Activated naive CD8-positive, alpha-beta T cell treated with anti-CD3 and anti-CD28 coated beads for 36 hours (primary cell): ENCODE data around the gene SND1. TPM values are rescaled to one million over a fixed set of nuclear protein-coding genes. Genes with fewer than 3 reads are reported as not detected.

Experiments
- DNase-seq: peaks from one replicate; pipeline ENCODE4 v3.0.0; 2021
- H3K27ac Mint-ChIP-seq: one replicate; pipeline ENCODE4 v1.8.0; 2022; ENCODE audit warnings: mild to moderate bottlenecking, moderate library complexity, mixed read lengths
- H3K27me3 Mint-ChIP-seq: one replicate; pipeline ENCODE4 v1.8.0; 2022; ENCODE audit warnings: mild to moderate bottlenecking, mixed read lengths
- H3K36me3 Mint-ChIP-seq: one replicate; pipeline ENCODE4 v1.8.0; 2021; ENCODE audit warnings: mild to moderate bottlenecking, mixed read lengths
- H3K4me1 Mint-ChIP-seq: one replicate; pipeline ENCODE4 v1.8.0; 2021; ENCODE audit warnings: mixed read lengths
- H3K4me3 Mint-ChIP-seq: one replicate; pipeline ENCODE4 v1.8.0; 2022; ENCODE audit warnings: mild to moderate bottlenecking, moderate library complexity, mixed read lengths
- H3K9me3 Mint-ChIP-seq: one replicate; pipeline ENCODE4 v1.8.0; 2022; ENCODE audit warnings: mixed read lengths
- total RNA-seq, 2 experiments: library from RNA; stranded (reverse); gene quantifications; one replicate each; pipeline ENCODE4 v1.2.3, GENCODE V29; 2021

Gene SND1
- total RNA-seq, 2 experiments from 2014 or later, result 192 to 201 TPM

- Mint-ChIP-seq H3K27ac (no peak overlapping the region), H3K4me1 (peaks cover 11% of the 10 kb centered on the region), H3K36me3 (peaks cover 4% of the 10 kb centered on the region)
Observed at GRCh38 chr7:128131115-128131514, 479.1 kb downstream of the SND1 start.

GRCh38 chr7:128131731-128132130 lies 479.7 kb downstream of the SND1 start:
- H3K4me1 Mint-ChIP-seq, result peaks cover 13% of the 10 kb centered on the region
- peaks cover 4% of the 10 kb centered on the region for H3K36me3 Mint-ChIP-seq
- no peak for DNase-seq
- H3K4me3 Mint-ChIP-seq, result no peak overlapping the region
- peaks cover 17% of the 10 kb centered on the region for H3K27me3 Mint-ChIP-seq
- peaks cover 3% of the 10 kb centered on the region for H3K9me3 Mint-ChIP-seq
- no peak overlapping the region for H3K27ac Mint-ChIP-seq

More at GRCh38 chr7:128131115-128131514, 479.1 kb downstream of the SND1 start:
- no peak overlapping the region for H3K4me3 Mint-ChIP-seq
- peaks cover 3% of the 10 kb centered on the region for H3K9me3 Mint-ChIP-seq
- peaks cover 17% of the 10 kb centered on the region for H3K27me3 Mint-ChIP-seq
- no peak for DNase-seq

- H3K27me3 Mint-ChIP-seq, result peaks cover 22% of the 10 kb centered on the region
- no peak overlapping the region for H3K27ac Mint-ChIP-seq
- no peak overlapping the region for H3K4me3 Mint-ChIP-seq
- peaks cover 13% of the 10 kb centered on the region for H3K4me1 Mint-ChIP-seq
- peaks cover 4% of the 10 kb centered on the region for H3K36me3 Mint-ChIP-seq
- DNase-seq, result no peak
- H3K9me3 Mint-ChIP-seq, result peaks cover 3% of the 10 kb centered on the region
Observed at GRCh38 chr7:128132426-128133069, 480.6 kb downstream of the SND1 start.

- H3K4me3 Mint-ChIP-seq, result peak overlapping the region; percentile 40
- DNase-seq, result no peak
- peaks cover 23% of the 10 kb centered on the region for H3K27me3 Mint-ChIP-seq
- no peak overlapping the region for H3K27ac Mint-ChIP-seq
- H3K36me3 Mint-ChIP-seq, result peaks cover 4% of the 10 kb centered on the region
- peaks cover 3% of the 10 kb centered on the region for H3K9me3 Mint-ChIP-seq
- H3K4me1 Mint-ChIP-seq, result peaks cover 13% of the 10 kb centered on the region
Observed at GRCh38 chr7:128135159-128135514, 483.1 kb downstream of the SND1 start.

GRCh38 chr7:128135515-128136214 lies 483.7 kb downstream of the SND1 start:
- H3K4me1 Mint-ChIP-seq, result peaks cover 13% of the 10 kb centered on the region
- H3K9me3 Mint-ChIP-seq, result peaks cover 6% of the 10 kb centered on the region
- peak; percentile 80 for DNase-seq
- H3K4me3 Mint-ChIP-seq, result peak overlapping the region; percentile 71
- H3K36me3 Mint-ChIP-seq, result peaks cover 4% of the 10 kb centered on the region
- peaks cover 23% of the 10 kb centered on the region for H3K27me3 Mint-ChIP-seq
- peak overlapping the region; percentile 56 for H3K27ac Mint-ChIP-seq

GRCh38 chr7:128136215-128136597 lies 484.2 kb downstream of the SND1 start:
- Mint-ChIP-seq H3K36me3 (peaks cover 4% of the 10 kb centered on the region), H3K4me3 (peak overlapping the region; percentile 71), H3K4me1 (peaks cover 13% of the 10 kb centered on the region), H3K27ac (peak overlapping the region; percentile 38), H3K27me3 (peaks cover 23% of the 10 kb centered on the region), H3K9me3 (peaks cover 6% of the 10 kb centered on the region)
- no peak for DNase-seq

- Mint-ChIP-seq H3K4me1 (peaks cover 13% of the 10 kb centered on the region), H3K4me3 (no peak overlapping the region), H3K27me3 (peaks cover 23% of the 10 kb centered on the region), H3K9me3 (peaks cover 6% of the 10 kb centered on the region), H3K27ac (no peak overlapping the region), H3K36me3 (peaks cover 4% of the 10 kb centered on the region)
- DNase-seq, result no peak
Observed at GRCh38 chr7:128137181-128137580, 485.2 kb downstream of the SND1 start.

- Mint-ChIP-seq H3K27me3 (peaks cover 15% of the 10 kb centered on the region), H3K4me3 (no peak overlapping the region), H3K36me3 (peaks cover 6% of the 10 kb centered on the region), H3K27ac (no peak overlapping the region), H3K4me1 (peaks cover 13% of the 10 kb centered on the region), H3K9me3 (peaks cover 9% of the 10 kb centered on the region)
- DNase-seq, result no peak
Observed at GRCh38 chr7:128139406-128139805, 487.4 kb downstream of the SND1 start.

GRCh38 chr7:128141683-128142195 lies 489.7 kb downstream of the SND1 start:
- H3K9me3 Mint-ChIP-seq, result peaks cover 5% of the 10 kb centered on the region
- H3K4me3 Mint-ChIP-seq, result no peak overlapping the region

More at GRCh38 chr7:128141683-128142195, 489.7 kb downstream of the SND1 start:
- peaks cover 6% of the 10 kb centered on the region for H3K27me3 Mint-ChIP-seq
- peaks cover 2% of the 10 kb centered on the region for H3K36me3 Mint-ChIP-seq
- no peak for DNase-seq
- H3K27ac Mint-ChIP-seq, result no peak overlapping the region
- no peaks in the 10 kb centered on the region for H3K4me1 Mint-ChIP-seq

Other genes with a start within 250 kb of the SND1 start
- 10 to 100 TPM; 15.6 to 16.9 TPM for gene GCC1, start 66.6 kb upstream of the SND1 start, total RNA-seq
- gene ARF5, start 63.8 kb upstream of the SND1 start, total RNA-seq, result 10 to 100 TPM; 93.1 to 93.6 TPM
- gene FSCN3, start 58.5 kb upstream of the SND1 start, total RNA-seq, result 1 to 10 TPM in 1 of 2 experiments, under 1 TPM in 1; 0.91 to 1.0 TPM
- gene PAX4, start 34.1 kb upstream of the SND1 start, total RNA-seq, result not detected